GM19452 (cell line): ENCODE results near the gene GNAO1.

Source experiments
- ATAC-seq: cut with Tn5 transposase; IDR thresholded peaks from one replicate; pipeline ENCODE4 v1.9.1; 2021; ENCODE audit not compliant: unreplicated experiment

GNAO1 gene

DNA sequence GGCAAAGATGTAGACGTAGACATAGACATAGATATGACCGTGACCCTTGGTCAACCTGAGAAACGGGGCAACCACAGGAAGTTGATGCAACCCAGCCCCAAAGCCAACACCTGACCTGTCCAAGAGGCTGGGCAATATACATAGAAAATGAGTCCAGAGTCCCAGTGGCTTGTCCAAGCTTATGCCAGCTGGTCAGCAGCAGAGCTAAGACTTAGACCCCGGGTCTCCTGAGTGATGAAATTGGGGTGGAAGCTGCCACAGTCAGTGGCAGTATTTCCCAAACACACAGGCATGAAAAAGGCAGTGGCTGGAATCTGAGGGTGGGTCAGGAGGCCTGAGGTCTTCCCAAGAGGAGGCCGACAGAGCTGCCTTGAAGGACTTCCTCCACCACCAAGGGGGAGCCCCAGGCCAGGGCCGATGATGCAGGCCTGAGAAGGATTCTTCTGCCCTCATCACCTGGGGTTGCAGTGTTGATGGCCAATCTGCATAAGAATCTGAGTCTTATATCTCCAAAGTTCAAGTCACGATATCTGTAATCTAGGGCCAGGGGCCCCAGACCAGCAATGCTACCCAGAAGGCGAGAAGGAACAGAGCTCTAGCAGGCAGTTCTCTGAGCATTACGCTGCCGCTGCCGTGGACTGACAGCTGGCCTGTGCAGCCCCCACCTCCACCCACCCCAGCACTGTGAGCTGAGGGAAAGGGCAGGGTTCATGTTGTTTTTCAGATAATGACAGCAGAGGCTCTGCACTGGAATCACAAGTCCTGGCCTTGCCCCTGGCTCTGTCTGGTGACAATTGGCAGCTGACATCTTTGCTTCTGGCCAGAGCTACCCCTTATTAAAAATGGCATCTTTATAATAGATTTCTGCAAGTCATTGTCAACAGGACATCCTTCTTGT lies 72.7 kb downstream of the GNAO1 start:
- ATAC-seq = no peak

DNA sequence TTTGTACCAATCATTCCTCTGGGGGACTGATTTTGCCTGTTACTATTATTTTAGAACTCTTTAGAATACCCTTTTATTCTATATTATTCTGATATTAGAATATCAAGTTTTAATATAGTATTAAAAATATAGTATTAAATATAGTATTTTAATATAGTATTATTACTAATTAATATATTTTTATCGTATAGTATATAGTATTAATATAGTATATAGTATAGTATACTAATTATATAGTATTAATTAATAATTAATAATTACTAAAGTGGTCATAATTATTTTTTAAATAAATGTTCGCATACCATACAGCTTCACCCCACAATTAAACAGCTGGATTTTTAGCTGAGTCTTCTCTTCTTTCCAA lies 73.3 kb downstream of the GNAO1 start:
- no peak for ATAC-seq

DNA sequence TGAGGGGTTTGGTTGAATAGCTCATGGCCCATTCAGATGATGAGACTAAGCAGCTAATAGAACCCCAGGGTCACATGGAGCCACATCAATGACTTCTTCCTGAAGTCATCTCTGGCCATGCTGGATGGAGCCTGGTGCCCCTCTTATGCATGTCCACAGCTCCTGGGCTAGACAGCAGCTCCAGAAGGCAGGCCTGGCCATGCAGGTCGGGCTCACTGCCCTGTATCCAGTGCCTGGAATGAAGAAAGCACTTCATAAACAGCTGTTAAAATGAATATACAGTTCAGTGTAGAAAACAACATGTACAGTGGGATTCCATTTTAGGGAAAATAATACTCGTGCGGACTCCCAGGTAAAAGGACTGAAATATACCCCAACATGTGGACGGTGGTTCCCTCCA lies 73.9 kb downstream of the GNAO1 start:
- ATAC-seq = no peak

DNA sequence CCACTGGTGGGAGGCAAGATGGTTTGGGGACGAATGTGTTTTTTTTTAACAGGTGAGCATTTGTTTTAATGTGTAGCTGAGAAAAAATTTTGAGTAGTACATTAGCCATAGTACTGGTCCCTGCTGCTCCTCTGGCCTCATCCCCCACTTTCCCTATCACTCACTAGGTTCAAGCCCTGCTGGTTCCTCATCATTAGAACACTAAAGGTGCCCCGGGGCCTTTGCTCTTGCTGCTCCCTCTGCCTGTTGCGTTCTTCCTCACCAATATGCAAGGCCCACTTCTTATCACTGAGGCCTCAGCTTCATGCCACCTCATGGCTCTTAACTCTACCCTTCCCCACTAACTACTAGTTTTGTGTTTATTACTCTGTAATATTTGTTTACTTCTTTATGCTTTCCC lies 74.5 kb downstream of the GNAO1 start:
- ATAC-seq = no peak

DNA sequence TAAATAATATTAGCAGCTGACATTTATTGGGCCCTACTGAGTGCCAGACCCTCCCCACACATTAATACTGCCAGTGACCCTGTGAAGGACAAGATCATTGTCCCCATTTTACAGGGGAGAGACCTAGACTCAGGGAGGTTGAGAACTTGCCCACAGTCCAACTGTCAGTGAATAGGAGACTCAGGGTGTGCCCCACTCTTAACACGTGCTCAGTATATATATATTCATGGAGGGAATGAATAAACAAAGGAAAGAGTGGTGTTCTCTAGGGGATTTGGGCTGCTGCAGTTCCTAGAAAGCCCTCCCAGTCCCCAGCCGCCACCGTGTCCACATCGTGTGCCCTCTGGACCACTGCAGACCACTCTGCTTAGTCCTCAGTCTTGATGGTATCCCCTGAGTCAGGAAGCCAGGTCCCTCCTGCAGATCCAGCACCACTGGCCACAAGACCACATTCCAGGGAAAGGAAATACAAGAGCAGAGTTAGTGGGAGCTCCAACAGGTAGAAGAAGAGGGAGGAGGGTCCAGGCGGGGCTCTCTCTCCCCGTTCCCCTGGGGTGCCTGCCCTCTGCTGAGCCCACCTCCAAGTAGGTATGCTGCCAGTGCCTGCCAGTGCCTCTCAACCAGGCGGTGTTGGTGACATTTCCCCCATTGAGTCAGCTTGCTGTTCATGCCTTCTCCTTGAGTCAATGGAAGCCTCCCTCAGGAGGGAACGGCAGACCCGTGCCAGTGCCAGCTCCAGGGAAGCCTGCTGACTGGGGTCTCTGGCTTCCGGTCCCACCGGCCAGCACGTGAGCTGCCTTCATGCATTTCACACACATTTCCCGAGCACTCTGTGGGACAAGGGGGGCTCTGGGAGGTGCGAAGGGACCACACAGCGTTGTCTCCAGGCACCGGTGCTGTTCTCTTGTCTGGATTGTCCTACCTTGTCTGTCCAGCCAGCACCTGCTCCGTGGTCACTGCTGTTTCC lies 75.6 kb downstream of the GNAO1 start:
- ATAC-seq = no peak

DNA sequence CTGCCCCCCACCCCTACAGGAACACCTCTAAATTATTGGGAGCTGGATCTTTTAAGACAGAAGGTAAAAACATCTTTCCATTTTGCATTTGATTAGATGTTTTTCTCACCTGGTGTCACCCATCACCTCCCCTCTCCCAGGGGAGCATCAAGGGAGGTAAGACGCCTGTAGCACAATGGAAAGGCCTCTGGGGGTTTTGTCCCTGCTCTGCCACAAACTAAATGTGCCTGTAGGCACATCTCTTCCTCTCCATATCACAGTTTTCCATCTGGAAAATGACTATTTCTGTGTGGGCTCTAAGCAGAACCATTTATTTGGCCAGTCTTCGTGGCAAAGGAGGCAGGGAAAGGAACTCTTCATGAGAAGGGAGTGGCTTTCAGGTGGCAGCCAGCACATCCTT lies 76.6 kb downstream of the GNAO1 start:
- ATAC-seq = no peak

DNA sequence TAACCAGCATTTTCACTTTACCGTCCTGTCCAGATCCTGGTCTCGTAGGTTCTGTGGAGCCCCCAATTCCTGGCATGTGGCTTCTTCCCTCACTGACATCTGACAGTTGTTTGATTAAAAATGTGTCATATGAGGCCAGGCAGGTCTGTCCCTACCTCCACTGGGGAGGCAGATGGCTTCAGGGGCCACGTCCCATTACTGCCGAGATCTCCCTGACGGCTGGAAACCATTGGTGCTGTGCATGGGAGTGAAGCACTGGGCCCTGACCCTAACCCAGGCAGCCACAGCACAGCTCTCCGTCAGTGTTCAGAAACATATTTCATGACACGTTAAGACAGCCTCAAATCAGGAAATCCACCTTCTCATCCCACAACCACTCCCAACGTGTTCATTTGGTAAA lies 77.5 kb downstream of the GNAO1 start:
- ATAC-seq = no peak

DNA sequence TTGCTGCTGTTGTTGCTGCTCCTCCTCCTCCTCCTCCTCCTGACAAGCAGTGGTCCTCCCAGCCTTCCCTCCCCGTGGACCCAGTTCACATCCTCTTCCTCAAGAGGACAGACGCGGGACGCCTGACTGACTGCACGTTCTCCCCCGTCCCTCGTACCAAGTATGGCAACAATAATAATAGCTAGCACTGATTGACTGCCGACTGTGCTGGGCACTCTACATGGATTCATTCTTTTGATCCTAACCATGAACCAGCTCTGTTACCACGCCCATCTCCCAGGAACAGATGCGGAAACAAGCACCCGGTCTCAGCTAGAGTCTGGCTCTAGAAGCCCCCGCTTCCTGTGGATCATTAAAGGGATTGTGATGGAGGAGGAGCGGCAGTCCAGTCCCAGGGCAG lies 78.0 kb downstream of the GNAO1 start:
- ATAC-seq = no peak

DNA sequence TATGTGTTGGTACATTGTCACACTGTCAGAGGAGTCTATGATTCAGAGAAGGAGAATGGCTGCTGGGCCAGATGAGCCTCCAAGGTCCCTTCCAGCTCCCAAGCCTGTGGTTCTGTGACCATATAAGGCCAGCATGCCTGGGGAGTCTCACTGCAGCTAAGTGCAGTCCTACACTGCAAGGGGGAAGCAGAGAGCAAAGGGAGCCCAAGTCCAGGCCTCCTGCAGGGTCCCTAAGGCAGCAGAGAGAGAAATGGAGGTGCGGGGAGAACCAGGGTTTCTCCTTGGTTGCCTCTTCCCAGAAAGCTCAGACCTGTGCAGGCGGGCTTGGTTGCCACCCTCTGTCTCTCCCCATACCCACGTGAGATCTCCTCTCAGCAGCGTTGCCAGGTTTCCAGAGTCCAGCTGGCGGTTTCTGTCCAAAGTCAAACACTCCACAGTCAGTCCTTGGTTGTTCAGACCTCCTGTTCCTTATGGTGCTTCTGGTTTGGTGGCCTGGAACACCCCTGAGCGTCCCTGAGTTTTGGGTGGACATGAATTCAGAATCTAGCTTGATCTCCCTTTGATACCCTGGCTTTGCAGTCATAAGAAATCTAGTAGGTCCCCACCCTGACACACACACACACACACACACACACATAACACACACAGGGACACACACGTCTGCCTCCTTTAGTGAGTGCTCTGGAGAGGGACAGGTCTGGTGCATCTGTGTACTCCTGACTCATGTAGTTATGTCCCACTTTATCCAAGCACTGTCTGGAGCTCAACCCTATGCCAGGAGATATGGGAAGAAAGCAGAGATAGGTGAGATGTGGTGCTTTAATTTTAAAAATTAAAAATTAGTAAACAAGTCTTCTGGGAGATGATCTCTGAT lies 78.8 kb downstream of the GNAO1 start:
- ATAC-seq = no peak

DNA sequence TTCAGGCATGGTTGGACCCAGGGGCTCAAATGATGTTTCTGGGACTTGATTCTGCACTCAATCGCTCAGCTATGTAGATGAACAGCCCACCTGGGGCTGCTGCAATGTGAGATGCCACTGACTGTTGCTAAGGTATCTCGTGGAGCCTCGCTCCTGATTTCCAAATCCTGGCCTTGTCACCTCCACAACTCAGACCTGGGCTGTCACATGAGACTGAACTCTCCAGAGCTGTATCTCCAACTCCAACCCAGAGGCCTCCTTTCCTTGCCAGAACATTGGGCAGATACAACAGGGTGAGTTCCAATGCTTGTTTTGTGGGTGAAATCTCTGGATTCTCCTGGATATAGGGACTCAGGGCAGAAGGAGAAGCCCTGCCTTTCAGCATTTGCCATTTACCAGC lies 79.5 kb downstream of the GNAO1 start:
- no peak for ATAC-seq

DNA sequence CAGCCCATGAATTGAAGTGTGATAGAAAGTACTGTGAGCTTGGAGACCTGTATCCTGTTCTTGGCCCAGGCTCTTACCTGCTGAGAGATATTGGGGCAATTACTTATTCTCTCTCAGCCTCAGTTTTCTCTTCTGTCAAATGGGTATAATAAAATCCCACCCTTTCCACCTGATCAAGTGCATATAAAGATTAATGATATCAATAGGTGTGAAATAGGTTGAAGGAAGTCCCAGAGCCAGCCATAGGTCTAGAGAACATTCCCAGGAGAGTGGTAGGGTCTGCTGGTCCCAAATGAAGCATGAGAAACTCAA lies 81.2 kb downstream of the GNAO1 start:
- ATAC-seq = no peak

DNA sequence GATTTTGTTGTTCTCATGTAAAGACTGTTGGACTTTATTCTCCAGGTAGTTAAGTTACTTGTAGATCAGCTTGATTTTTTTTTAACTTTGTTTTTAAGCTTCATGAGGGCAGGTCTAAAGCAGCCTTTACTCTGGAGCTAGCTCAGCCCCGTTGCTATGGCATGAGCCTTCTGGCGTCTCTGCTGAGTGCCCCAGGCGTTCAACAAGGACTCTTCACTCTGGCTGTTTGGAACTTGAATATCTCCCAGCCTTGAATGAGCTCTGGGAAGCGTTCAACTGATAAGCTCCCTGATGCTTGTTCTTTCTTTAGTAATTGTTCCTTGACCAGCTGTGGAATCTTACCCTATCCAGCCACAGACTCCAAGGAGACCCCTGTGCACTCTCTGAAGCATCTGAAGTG lies 82.3 kb downstream of the GNAO1 start:
- no peak for ATAC-seq

DNA sequence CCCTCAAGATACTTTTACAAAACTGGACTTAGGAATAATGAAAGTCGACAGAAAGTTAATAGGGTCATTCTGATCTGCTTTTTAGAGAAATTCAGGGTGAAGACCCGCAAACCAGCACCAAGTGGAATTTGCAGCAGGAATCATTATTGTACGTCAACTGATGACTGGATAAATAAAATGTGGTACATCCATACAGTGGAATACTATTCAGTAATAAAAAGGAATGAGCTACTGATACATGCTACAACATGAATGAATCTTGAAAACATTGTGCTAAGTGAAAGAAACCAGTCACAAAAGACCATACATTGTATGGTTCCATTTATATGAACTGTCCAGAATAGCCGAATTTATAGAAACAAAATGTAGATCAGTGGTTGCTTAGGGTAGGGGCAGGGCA lies 83.1 kb downstream of the GNAO1 start:
- no peak for ATAC-seq

DNA sequence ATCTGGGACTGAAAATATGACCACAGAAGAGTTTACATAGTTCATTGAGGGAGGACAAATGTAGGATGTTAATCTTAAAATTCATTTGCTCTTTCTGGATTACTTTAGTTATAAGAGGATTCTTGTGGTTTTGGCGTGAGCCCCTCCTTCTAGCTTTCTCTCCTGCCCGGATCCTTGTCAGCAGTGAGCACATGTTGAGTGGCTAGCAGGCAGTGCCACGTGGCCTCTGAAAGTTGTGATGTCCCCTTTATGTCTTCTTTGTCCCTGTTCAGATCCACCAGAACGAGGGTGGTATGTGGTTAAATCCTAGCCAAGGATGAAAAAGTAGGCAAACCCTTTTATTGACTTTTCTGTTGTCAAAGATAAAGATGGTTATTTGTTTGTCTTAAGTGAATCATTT lies 83.8 kb downstream of the GNAO1 start:
- ATAC-seq = no peak

DNA sequence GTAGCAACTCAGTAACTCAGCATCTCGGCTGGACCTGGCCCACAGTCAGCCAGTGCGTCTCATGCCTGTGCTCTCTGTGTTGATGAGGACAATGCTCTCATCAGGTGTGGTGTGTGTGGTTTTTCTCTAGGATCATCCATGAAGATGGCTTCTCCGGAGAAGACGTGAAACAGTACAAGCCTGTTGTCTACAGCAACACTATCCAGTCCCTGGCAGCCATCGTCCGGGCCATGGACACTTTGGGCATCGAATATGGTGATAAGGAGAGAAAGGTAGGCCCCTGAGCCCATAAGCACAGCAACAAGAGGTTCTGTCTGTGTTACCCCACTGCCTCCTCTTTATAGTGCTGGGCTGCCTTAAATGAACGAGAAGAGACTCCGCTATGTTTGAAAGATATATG lies 84.5 kb downstream of the GNAO1 start:
- ATAC-seq = no peak

DNA sequence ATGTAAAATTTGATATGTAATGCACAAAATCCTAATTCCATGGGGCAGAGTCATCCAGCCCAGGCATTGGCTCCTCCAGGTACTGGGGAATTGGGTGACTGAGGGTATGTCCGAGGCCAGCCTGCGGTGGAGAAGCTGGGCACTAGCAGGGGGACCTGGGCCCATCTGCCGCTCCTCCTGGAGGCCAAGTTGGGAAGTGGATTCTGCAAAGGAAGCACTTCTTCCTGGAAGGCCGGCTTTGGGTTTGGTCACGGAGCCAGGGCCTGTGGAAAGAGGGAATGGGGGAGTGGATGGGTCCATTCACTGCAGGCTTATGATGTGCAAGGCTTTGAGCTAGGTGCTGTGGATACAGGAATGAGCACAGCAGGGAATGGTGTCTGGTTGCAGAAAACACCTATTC lies 85.8 kb downstream of the GNAO1 start:
- ATAC-seq = no peak

DNA sequence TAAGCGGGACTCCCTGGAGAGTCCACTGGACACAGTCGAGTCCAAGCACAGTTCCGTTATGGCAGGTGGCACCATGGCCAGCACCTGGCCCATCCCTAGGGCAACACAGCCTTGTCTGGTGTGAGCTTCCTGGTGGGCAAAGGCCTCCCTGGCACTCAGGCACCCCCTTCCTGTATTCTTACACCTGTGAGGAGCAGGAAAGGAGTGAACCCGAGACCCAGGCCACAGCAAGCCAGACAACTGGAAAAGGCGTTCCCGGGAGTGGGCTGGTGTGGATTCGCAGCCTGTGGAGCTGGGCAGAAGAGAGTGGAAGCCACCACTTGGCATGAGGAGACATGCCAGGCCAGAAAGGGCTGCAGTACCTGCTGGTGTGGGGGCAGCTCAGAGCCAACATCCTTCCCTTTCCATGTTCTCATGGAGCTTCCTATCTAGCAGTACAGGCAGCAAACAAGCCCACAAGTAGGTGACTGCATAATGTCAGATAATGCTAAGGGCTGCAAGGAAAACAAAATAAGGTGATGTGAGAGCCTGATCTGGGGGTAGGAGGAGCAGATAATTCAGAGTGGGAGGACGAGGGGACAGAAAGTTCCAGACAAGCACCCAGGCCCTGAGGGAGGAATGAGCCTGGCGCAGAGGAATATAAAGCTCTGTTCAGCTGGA lies 87.0 kb downstream of the GNAO1 start:
- ATAC-seq = no peak

DNA sequence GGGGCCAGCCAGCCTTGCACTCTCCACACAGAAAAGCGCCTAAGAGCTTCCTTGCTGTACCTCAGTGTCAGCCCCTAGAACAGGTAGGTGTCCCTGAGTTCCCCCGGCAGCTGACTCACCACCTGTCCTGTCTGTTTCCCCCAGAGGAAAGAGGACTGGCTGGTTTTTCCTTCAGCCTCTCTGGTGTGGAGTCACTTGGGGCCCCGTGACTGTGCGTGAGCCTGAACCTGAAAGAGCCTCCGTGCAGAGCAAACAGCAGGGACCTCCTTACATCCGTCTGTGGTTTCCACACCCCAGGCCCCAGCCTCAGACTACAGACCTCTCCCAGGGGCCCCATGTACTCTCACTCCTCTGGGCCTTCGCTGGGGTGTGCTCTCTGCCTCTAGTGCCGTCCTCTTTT lies 87.8 kb downstream of the GNAO1 start:
- ATAC-seq = peak; percentile 83

DNA sequence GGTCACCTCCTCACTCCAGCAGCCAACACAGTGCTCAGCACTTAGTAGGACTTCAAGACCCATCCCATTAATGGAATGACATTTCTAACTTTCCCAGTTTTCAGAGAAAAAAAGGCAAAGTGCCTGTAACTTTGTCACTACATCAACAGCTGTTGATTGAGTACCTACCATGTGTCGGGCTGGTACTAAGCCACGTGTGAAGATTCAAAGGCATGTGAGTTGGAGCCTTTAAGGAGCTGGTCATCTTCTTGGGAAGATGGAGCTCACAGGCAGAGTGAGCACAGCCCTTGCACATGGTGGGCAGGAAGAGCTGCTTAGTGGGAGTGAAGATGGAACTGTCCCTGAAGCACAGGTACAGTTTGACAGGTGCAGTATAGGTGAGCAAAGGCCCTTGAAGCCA lies 88.6 kb downstream of the GNAO1 start:
- no peak for ATAC-seq

DNA sequence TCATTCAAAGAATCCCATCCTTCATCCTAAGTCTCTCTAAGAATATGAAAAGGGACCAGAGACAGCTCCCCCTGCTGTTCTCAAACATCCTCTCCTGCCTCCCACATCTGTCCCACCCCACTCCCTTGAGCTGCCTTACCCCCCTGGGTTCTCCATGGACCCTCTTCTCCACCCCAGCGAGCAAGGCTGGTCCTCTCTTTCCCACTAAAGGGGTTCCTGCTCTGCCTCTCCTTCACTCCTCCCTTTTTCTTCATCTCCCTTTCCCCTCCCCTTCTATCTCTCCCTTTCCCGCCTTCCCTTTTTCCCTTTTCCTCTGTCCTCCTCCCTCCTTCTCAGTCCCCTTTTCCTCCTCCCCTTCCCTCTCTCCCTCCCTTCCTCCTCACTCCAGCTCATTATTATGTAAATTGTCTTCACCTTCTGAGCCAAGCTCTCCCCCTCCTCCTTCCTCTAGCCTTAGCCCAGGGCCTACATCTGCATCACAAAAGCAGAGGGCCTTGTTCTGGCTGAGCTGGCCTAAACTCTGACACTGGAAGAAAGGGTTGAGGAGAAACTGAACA lies 90.0 kb downstream of the GNAO1 start:
- ATAC-seq = no peak
